Osteoblast (primary cell): Measurements from ENCODE around the gene TLK2. TPM values are rescaled to one million over a fixed set of nuclear protein-coding genes. Genes with fewer than 3 reads are reported as not detected.
A peak's percentile ranks its signal among the peaks of the same experiment; 100 is the strongest.
"Not testable (repeated sequence)": the region's sequence is repeated elsewhere in the genome, so short reads cannot be mapped to it uniquely, and the experiment has no call there.

Source experiments
- DNase-seq: peaks from one replicate; pipeline ENCODE4 v3.0.0; 2011; ENCODE audit warnings: low spot score, mixed read lengths; ENCODE audit not compliant: insufficient read length; ENCODE audit errors: missing footprints
- H2AFZ ChIP-seq: 2 replicates; pipeline ENCODE4 v1.6.0; 2011; ENCODE audit warnings: mild to moderate bottlenecking, low read length
- H3K27ac ChIP-seq: 2 replicates; pipeline ENCODE4 v1.5.1; 2011; ENCODE audit warnings: mild to moderate bottlenecking, low read depth, low read length, moderate library complexity
- H3K27me3 ChIP-seq: 2 replicates; pipeline ENCODE4 v1.6.0; 2012; ENCODE audit warnings: mild to moderate bottlenecking, control low read depth, inconsistent platforms, low read length, moderate library complexity; ENCODE audit not compliant: insufficient read depth
- H3K36me3 ChIP-seq: 2 replicates; pipeline ENCODE4 v1.5.1; 2011; ENCODE audit warnings: mild to moderate bottlenecking, low read length, control low read depth, moderate library complexity; ENCODE audit not compliant: insufficient read depth
- H3K4me1 ChIP-seq: 2 replicates; pipeline ENCODE4 v1.5.1; 2011; ENCODE audit warnings: mild to moderate bottlenecking, low read length, control low read depth, moderate library complexity; ENCODE audit not compliant: insufficient read depth
- H3K4me2 ChIP-seq: 2 replicates; pipeline ENCODE4 v1.6.0; 2011; ENCODE audit warnings: mild to moderate bottlenecking, low read length; ENCODE audit not compliant: insufficient read depth
- H3K4me3 ChIP-seq: fragments of 200-600 bp; sonication (generic); 3 replicates; pipeline ENCODE4 v1.5.1; 2012; ENCODE audit warnings: mild to moderate bottlenecking, low read length, inconsistent platforms; ENCODE audit not compliant: insufficient read depth
- H3K79me2 ChIP-seq: 2 replicates; pipeline ENCODE4 v1.6.0; 2012; ENCODE audit warnings: mild to moderate bottlenecking, low read length, control low read depth, inconsistent platforms; ENCODE audit not compliant: insufficient read depth
- H3K9me3 ChIP-seq: 2 replicates; pipeline ENCODE4 v1.5.1; 2011; ENCODE audit warnings: low read depth, low read length, control low read depth
- H4K20me1 ChIP-seq: 2 replicates; pipeline ENCODE4 v1.6.0; 2012; ENCODE audit warnings: mild to moderate bottlenecking, low read length, control low read depth; ENCODE audit not compliant: insufficient read depth
- total RNA-seq: library from RNA; depleted of rRNA; stranded (reverse); fragments of >200 nt; gene quantifications from 2 replicates; pipeline ENCODE4 v1.2.3, GENCODE V29; 2012
- TF ChIP-seq, protein P1 (sequence below): IDR thresholded peaks from 2 replicates; pipeline ENCODE4 v1.5.1; 2011; ENCODE audit warnings: mild to moderate bottlenecking, low read depth, low read length, moderate library complexity; ENCODE audit errors: extremely low read depth

The TLK2 gene
- total RNA-seq, 1 donor: 52.8 TPM

DNA sequence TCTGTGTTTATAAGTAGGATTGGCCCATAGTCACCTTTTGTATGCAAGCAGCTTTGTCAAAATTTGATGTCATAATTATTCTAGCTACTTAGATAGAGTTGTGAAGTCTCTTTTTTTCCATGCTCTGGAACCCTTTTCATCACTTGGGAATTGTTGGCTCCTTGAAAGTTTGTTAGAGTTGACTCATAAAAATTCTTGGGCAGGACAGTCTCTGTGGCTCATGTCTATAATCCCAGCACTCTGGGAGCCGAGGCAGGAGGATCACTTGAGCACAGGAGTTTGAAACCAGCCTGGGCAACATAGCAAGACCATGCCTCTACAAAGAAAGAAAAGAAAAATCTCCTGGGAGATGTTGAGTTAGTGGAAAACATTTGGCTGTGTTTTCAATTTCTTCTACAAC is 103.1 kb downstream of the TLK2 start:
- Histone ChIP-seq H2AFZ (no peak overlapping the region), H3K36me3 (peaks cover 31% of the 10 kb centered on the region), H3K4me3 (no peak overlapping the region), H3K79me2 (peaks cover 10% of the 10 kb centered on the region), H3K4me2 (no peak overlapping the region), H3K27ac (no peak overlapping the region), H3K27me3 (no peaks in the 10 kb centered on the region), H3K9me3 (no peaks in the 10 kb centered on the region), H4K20me1 (no peaks in the 10 kb centered on the region), H3K4me1 (no peaks in the 10 kb centered on the region)
- DNase-seq: no peak
- TF ChIP-seq, protein P1, sequence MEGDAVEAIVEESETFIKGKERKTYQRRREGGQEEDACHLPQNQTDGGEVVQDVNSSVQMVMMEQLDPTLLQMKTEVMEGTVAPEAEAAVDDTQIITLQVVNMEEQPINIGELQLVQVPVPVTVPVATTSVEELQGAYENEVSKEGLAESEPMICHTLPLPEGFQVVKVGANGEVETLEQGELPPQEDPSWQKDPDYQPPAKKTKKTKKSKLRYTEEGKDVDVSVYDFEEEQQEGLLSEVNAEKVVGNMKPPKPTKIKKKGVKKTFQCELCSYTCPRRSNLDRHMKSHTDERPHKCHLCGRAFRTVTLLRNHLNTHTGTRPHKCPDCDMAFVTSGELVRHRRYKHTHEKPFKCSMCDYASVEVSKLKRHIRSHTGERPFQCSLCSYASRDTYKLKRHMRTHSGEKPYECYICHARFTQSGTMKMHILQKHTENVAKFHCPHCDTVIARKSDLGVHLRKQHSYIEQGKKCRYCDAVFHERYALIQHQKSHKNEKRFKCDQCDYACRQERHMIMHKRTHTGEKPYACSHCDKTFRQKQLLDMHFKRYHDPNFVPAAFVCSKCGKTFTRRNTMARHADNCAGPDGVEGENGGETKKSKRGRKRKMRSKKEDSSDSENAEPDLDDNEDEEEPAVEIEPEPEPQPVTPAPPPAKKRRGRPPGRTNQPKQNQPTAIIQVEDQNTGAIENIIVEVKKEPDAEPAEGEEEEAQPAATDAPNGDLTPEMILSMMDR: no peak

DNA sequence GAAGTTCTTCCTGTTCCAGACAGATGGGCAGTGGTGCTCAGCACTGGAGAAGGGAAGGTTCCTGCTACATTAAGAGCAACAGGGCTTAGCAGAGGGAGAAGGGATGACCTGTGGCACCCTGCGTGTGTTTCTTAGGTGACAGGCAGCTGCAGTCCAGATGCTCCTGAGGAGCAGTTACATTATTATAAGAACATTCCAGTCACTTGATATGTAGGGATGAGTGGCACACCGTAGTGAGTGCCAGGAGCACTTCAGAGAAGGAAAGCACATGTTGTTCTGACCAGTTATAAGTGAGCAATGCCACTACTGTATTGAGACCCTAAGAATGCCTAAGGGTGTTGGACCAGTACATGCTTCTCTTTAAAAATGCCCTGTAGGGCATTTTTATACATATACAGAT is 108.9 kb downstream of the TLK2 start:
- H3K36me3 ChIP-seq: peaks cover 35% of the 10 kb centered on the region
- no peak overlapping the region for H3K4me2 ChIP-seq
- H3K27me3 ChIP-seq: no peaks in the 10 kb centered on the region
- H3K4me1 ChIP-seq: peaks cover 4% of the 10 kb centered on the region
- H3K79me2 ChIP-seq: peaks cover 31% of the 10 kb centered on the region
- H3K4me3 ChIP-seq: no peak overlapping the region
- no peak for DNase-seq
- H4K20me1 ChIP-seq: no peaks in the 10 kb centered on the region
- no peaks in the 10 kb centered on the region for H3K9me3 ChIP-seq
- no peak overlapping the region for H2AFZ ChIP-seq
- TF ChIP-seq, protein P1: no peak
- no peak overlapping the region for H3K27ac ChIP-seq

DNA sequence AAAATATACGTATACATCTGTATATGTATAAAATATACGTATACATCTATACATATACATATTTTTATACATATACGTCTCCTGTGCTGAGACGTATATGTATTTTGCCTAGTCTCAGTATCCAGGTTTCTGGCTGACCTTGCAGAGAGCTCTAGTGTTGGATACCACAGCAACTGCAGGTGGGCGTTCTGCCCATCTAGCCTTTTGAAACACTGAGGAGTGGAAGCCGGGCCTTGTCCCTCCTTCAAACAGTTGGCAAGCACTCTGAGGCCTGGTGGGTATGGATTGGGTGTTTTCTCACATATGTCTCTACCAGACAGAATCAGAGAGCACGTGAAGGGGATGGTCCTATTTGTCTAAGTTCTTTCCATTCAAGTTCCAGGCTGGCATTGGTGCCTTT is 109.5 kb downstream of the TLK2 start:
- Histone ChIP-seq H3K27me3 (no peaks in the 10 kb centered on the region), H3K9me3 (no peaks in the 10 kb centered on the region), H4K20me1 (no peaks in the 10 kb centered on the region), H3K27ac (no peak overlapping the region), H2AFZ (no peak overlapping the region), H3K79me2 (peaks cover 26% of the 10 kb centered on the region), H3K4me1 (peaks cover 4% of the 10 kb centered on the region), H3K4me3 (no peak overlapping the region), H3K4me2 (no peak overlapping the region), H3K36me3 (peaks cover 35% of the 10 kb centered on the region)
- TF ChIP-seq, protein P1: no peak
- DNase-seq: no peak

DNA sequence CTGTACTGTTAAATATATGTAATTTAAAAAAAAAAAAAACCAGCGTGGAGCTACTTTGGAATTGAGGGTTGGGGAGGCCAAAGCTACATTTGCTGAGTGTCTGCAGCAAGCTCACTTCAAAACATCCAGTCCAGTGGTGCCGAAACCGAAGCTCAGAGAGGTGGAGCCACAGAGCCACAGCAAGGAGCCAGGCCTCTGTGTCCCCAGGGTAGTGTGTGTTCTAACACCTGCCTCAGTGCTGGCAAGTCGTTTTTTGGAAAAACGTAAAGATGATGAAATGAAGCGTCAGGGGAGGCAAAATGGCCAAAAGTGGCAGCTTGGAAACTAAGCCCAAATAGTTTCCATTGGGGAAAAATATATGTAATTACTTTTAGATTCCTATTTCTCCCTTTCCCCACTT is 112.7 kb downstream of the TLK2 start:
- DNase-seq: peak; percentile 23
- H3K27me3 ChIP-seq: no peaks in the 10 kb centered on the region
- no peak overlapping the region for H3K27ac ChIP-seq
- no peak overlapping the region for H2AFZ ChIP-seq
- TF ChIP-seq, protein P1: no peak
- no peaks in the 10 kb centered on the region for H4K20me1 ChIP-seq
- no peaks in the 10 kb centered on the region for H3K9me3 ChIP-seq
- peaks cover 25% of the 10 kb centered on the region for H3K79me2 ChIP-seq
- H3K36me3 ChIP-seq: peaks cover 40% of the 10 kb centered on the region
- H3K4me3 ChIP-seq: no peak overlapping the region
- peaks cover 4% of the 10 kb centered on the region for H3K4me1 ChIP-seq
- no peak overlapping the region for H3K4me2 ChIP-seq

DNA sequence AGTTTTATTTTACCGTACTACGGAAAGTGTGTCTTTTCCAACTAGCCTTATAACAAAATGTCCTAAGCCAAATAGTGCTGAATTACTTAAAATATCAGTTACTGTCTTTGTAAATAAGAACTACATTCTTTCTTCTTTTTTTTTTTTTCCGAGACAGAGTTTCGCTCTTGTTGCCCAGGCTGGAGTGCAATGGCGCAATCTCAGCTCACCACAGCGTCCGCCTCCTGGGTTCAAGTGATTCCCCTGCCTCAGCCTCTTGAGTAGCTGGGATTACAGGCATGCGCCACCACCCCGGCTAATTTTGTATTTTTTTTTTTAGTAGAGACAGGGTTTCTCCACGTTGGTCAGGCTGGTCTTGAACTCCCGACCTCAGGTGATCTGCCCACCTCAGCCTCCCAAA is 113.2 kb downstream of the TLK2 start:
- H3K79me2 ChIP-seq: peaks cover 24% of the 10 kb centered on the region
- H3K36me3 ChIP-seq: peaks cover 43% of the 10 kb centered on the region
- H2AFZ ChIP-seq, H3K4me3 ChIP-seq, H4K20me1 ChIP-seq, H3K27me3 ChIP-seq, H3K4me2 ChIP-seq, DNase-seq, H3K9me3 ChIP-seq, H3K27ac ChIP-seq, H3K4me1 ChIP-seq: not testable (repeated sequence)
